IMR-90 (cell line): ENCODE data around the gene OR6B1. TPM values are rescaled to one million over a fixed set of nuclear protein-coding genes. Genes with fewer than 3 reads are reported as not detected.

Source experiments
- ATAC-seq: fragments of 200-7000 bp; cut with Tn5 transposase; 2 replicates; pipeline ENCODE4 v1.9.1; 2020; ENCODE audit warnings: low read depth, mild to moderate bottlenecking, moderate library complexity
- BruUV-seq: library from RNA; stranded (reverse); fragments of 400-500 nt; replicated peaks from 2 replicates; lab custom pipeline; 2021; lab: Mats Ljungman, UMichigan
- CTCF ChIA-PET: fragments of 300-600 bp; formaldehyde crosslinking; extraction: SDS; loops from one replicate; lab custom pipeline; 2021; ENCODE audit warnings: antibody characterized with exemption; lab: Yijun Ruan, JAX
- POLR2A ChIA-PET: fragments of 300-600 bp; sonication (Branson Sonifier 250); formaldehyde crosslinking; loops from one replicate; lab custom pipeline; 2022; ENCODE audit warnings: antibody characterized with exemption; ENCODE audit not compliant: unreplicated experiment; lab: Charles Lee
- DNase-seq: peaks from one replicate; pipeline ENCODE4 v3.0.0; 2013
- H2AFZ ChIP-seq: replicated peaks from 2 replicates; pipeline ENCODE3; 2013; ENCODE audit warnings: low read length, mild to moderate bottlenecking; ENCODE audit not compliant: poor library complexity
- H2AK5ac ChIP-seq: 2 replicates; pipeline ENCODE4 v1.6.1; 2013; ENCODE audit warnings: low read depth, low read length, inconsistent platforms
- H2AK9ac ChIP-seq: replicated peaks from 2 replicates; pipeline ENCODE3; 2013; ENCODE audit warnings: mild to moderate bottlenecking, low read depth, low read length, moderate library complexity; ENCODE audit not compliant: poor library complexity
- H2BK120ac ChIP-seq: 2 replicates; pipeline ENCODE4 v1.6.1; 2013; ENCODE audit warnings: low read depth, low read length, inconsistent platforms
- H2BK15ac ChIP-seq: 3 replicates; pipeline ENCODE4 v1.6.1; 2013; ENCODE audit warnings: low read depth, low read length, inconsistent platforms
- H2BK20ac ChIP-seq: 2 replicates; pipeline ENCODE4 v1.6.1; 2013; ENCODE audit warnings: low read depth, mild to moderate bottlenecking, inconsistent platforms, low read length, moderate library complexity
- H2BK5ac ChIP-seq: 2 replicates; pipeline ENCODE4 v1.6.1; 2013; ENCODE audit warnings: mild to moderate bottlenecking, low read depth, low read length, inconsistent platforms; ENCODE audit not compliant: poor library complexity, severe bottlenecking
- H3K14ac ChIP-seq: replicated peaks from 2 replicates; pipeline ENCODE4 v1.6.1; 2013; ENCODE audit warnings: low read depth, low read length, inconsistent platforms
- H3K18ac ChIP-seq: 2 replicates; pipeline ENCODE4 v1.6.1; 2013; ENCODE audit warnings: low read depth, low read length, control low read depth
- H3K23ac ChIP-seq: 2 replicates; pipeline ENCODE4 v1.6.1; 2013; ENCODE audit warnings: low read depth, low read length, inconsistent platforms
- H3K27ac ChIP-seq: 2 replicates; pipeline ENCODE4 v1.5.1; 2013; ENCODE audit warnings: mild to moderate bottlenecking, control low read depth, low read length; ENCODE audit not compliant: insufficient read depth
- H3K27me3 ChIP-seq: 2 replicates; pipeline ENCODE4 v1.6.1; 2013; ENCODE audit warnings: low read length; ENCODE audit not compliant: control insufficient read depth, insufficient read depth
- H3K36me3 ChIP-seq: 2 replicates; pipeline ENCODE4 v1.6.1; 2013; ENCODE audit warnings: low read length, mixed read lengths; ENCODE audit not compliant: control insufficient read depth, insufficient read depth
- H3K4ac ChIP-seq: 2 replicates; pipeline ENCODE4 v1.6.1; 2013; ENCODE audit warnings: low read depth, low read length, inconsistent platforms
- H3K4me1 ChIP-seq: 2 replicates; pipeline ENCODE4 v1.6.1; 2013; ENCODE audit warnings: low read length, mixed read lengths; ENCODE audit not compliant: control insufficient read depth, insufficient read depth
- H3K4me2 ChIP-seq: 2 replicates; pipeline ENCODE4 v1.6.1; 2013; ENCODE audit warnings: low read depth, mild to moderate bottlenecking, control low read depth, low read length, moderate library complexity
- H3K4me3 ChIP-seq: 2 replicates; pipeline ENCODE4 v1.5.1; 2013; ENCODE audit warnings: low read depth, mild to moderate bottlenecking, control low read depth, low read length, moderate library complexity; ENCODE audit not compliant: insufficient read depth
- H3K56ac ChIP-seq: 2 replicates; pipeline ENCODE4 v1.6.1; 2013; ENCODE audit warnings: low read length, inconsistent platforms; ENCODE audit not compliant: insufficient read depth; ENCODE audit errors: extremely low read depth
- H3K79me1 ChIP-seq, 2 experiments: 2 replicates each; pipeline ENCODE4 v1.6.1; 2013; ENCODE audit warnings: low read length in 2 of 2, inconsistent platforms in 1 of 2, low read depth in 1 of 2
- H3K9ac ChIP-seq: 2 replicates; pipeline ENCODE4 v1.6.1; 2013; ENCODE audit warnings: low read depth, low read length, control low read depth
- H3K9me1 ChIP-seq: 2 replicates; pipeline ENCODE4 v1.6.1; 2013; ENCODE audit warnings: low read length, inconsistent platforms; ENCODE audit not compliant: insufficient read depth
- H3K9me3 ChIP-seq: 2 replicates; pipeline ENCODE4 v1.6.1; 2013; ENCODE audit warnings: low read length; ENCODE audit not compliant: control insufficient read depth, insufficient read depth
- H4K20me1 ChIP-seq: 2 replicates; pipeline ENCODE4 v1.6.1; 2013; ENCODE audit warnings: low read length, inconsistent platforms; ENCODE audit not compliant: insufficient read depth
- H4K5ac ChIP-seq: 2 replicates; pipeline ENCODE4 v1.6.1; 2013; ENCODE audit warnings: mild to moderate bottlenecking, low read depth, low read length, control low read depth
- H4K8ac ChIP-seq, 2 experiments: 2 replicates each; pipeline ENCODE4 v1.6.1; 2013; ENCODE audit warnings: low read depth in 2 of 2, low read length in 2 of 2, control low read depth in 1 of 2, inconsistent platforms in 1 of 2
- H4K91ac ChIP-seq: 2 replicates; pipeline ENCODE4 v1.6.1; 2013; ENCODE audit warnings: low read depth, low read length, inconsistent platforms; ENCODE audit not compliant: insufficient read depth
- BHLHE40 ChIP-seq: fragments of 150-350 bp; IDR thresholded peaks from 2 replicates; pipeline ENCODE4 v1.6.1; 2016; ENCODE audit warnings: mild to moderate bottlenecking, low read depth, low read length
- CEBPB ChIP-seq: IDR thresholded peaks from 2 replicates; pipeline ENCODE4 v1.6.1; 2012; ENCODE audit warnings: low read depth, low read length, improper control_type of control experiment
- CHD1 ChIP-seq: IDR thresholded peaks from 2 replicates; pipeline ENCODE4 v1.6.1; 2012; ENCODE audit warnings: low read depth, low read length, improper control_type of control experiment
- CTCF ChIP-seq: conservative IDR thresholded peaks from 2 replicates; pipeline ENCODE4 v1.5.1; 2012; ENCODE audit warnings: mild to moderate bottlenecking, low read depth, low read length, improper control_type of control experiment
- ELK1 ChIP-seq: fragments of 150-350 bp; IDR thresholded peaks from 2 replicates; pipeline ENCODE4 v1.6.1; 2016; ENCODE audit warnings: low read depth, mild to moderate bottlenecking, low read length, moderate library complexity, borderline replicate concordance
- FOS ChIP-seq: fragments of 150-350 bp; IDR thresholded peaks from 2 replicates; pipeline ENCODE4 v1.6.1; 2016; ENCODE audit warnings: low read depth, low read length
- MAFK ChIP-seq: IDR thresholded peaks from 2 replicates; pipeline ENCODE4 v1.6.1; 2012; ENCODE audit warnings: low read depth, low read length, improper control_type of control experiment
- MAZ ChIP-seq: IDR thresholded peaks from 2 replicates; pipeline ENCODE4 v1.6.1; 2012; ENCODE audit warnings: low read depth, mild to moderate bottlenecking, low read length, improper control_type of control experiment, moderate library complexity, borderline replicate concordance
- MXI1 ChIP-seq: IDR thresholded peaks from 2 replicates; pipeline ENCODE4 v1.6.1; 2012; ENCODE audit warnings: low read depth, mild to moderate bottlenecking, low read length, moderate library complexity, borderline replicate concordance
- NFE2L2 ChIP-seq: fragments of 150-350 bp; IDR thresholded peaks from 2 replicates; pipeline ENCODE4 v1.6.1; 2016; ENCODE audit warnings: low read depth, mild to moderate bottlenecking, low read length
- POLR2A ChIP-seq: IDR thresholded peaks from 2 replicates; pipeline ENCODE4 v1.6.1; 2012; ENCODE audit warnings: mild to moderate bottlenecking, low read depth, low read length
- RAD21 ChIP-seq: IDR thresholded peaks from 2 replicates; pipeline ENCODE4 v1.6.1; 2012; ENCODE audit warnings: low read length, improper control_type of control experiment
- RCOR1 ChIP-seq: IDR thresholded peaks from 2 replicates; pipeline ENCODE4 v1.6.1; 2012; ENCODE audit warnings: mild to moderate bottlenecking, low read length, improper control_type of control experiment; ENCODE audit not compliant: insufficient replicate concordance
- RFX5 ChIP-seq: IDR thresholded peaks from 2 replicates; pipeline ENCODE4 v1.8.0; 2012; ENCODE audit warnings: low read depth, mild to moderate bottlenecking, low read length, moderate library complexity
- SMC3 ChIP-seq: fragments of 150-350 bp; IDR thresholded peaks from 2 replicates; pipeline ENCODE4 v1.6.1; 2016; ENCODE audit warnings: low read depth, mild to moderate bottlenecking, antibody characterized with exemption, low read length, moderate library complexity
- USF2 ChIP-seq: fragments of 150-350 bp; IDR thresholded peaks from 2 replicates; pipeline ENCODE4 v1.6.1; 2017; ENCODE audit warnings: mild to moderate bottlenecking, antibody characterized with exemption, low read length, low read depth
- WGBS, 2 experiments: methylation state at CpG; one replicate each; pipeline versions ENCODE4 v1.1.5 to v1.1.7; 2013; ENCODE audit warnings: missing lambda C conversion rate in 2 of 2; ENCODE audit not compliant: insufficient read length in 1 of 2; ENCODE audit errors: extremely low coverage in 2 of 2; 5-methylcytosine and 5-hydroxymethylcytosine counted together
- dilution Hi-C: fragments of 300-500 bp; cut with HindIII; formaldehyde crosslinking; loops from one replicate; pipeline ENCODE4 v1.14.3; 2018; ENCODE audit warnings: low sequenced_read_pairs; ENCODE audit not compliant: unreplicated experiment
- in situ Hi-C: fragments of 300-500 bp; cut with MboI; formaldehyde crosslinking; loops from 3 replicates; pipeline ENCODE4 v1.14.3; 2019; ENCODE audit warnings: low sequenced_read_pairs, inconsistent platforms, mixed read lengths
- intact Hi-C: fragments of 100-400 bp; cut with micrococcal nuclease; formaldehyde crosslinking; loops from 2 replicates; pipeline ENCODE4 v1.10.0; 2022
- polyA plus RNA-seq, 3 experiments: library from polyadenylated mRNA; depleted of rRNA; stranded (reverse); fragments of >200 nt; gene quantifications; 2 replicates each; pipeline ENCODE4 v1.2.3, GENCODE V29; 2012; ENCODE audit warnings: low replicate concordance in 1 of 3
- total RNA-seq: library from RNA; depleted of rRNA; stranded (reverse); fragments of >200 nt; gene quantifications from 2 replicates; pipeline ENCODE4 v1.2.3, GENCODE V29; 2012

The OR6B1 gene
- total and polyA plus RNA-seq, 2 of the 4 experiments (the other 2 are of a cell fraction), result not detected

GRCh38 chr7:144027974-144028373, 27.9 kb downstream of the OR6B1 start:
- no peak overlapping the region for H2AK9ac ChIP-seq
- no peaks in the 10 kb centered on the region for H3K9me3 ChIP-seq
- H3K9me1 ChIP-seq, result no peaks in the 10 kb centered on the region
- H2AK5ac ChIP-seq, result no peak overlapping the region
- H3K23ac ChIP-seq, result no peak overlapping the region
- no peak overlapping the region for H3K4ac ChIP-seq
- H2AFZ ChIP-seq, result no peak overlapping the region
- H3K27ac ChIP-seq, result no peak overlapping the region
- H3K9ac ChIP-seq, result no peak overlapping the region
- no peak overlapping the region for H4K8ac ChIP-seq
- POLR2A ChIA-PET, result no interaction called here
- no peaks in the 10 kb centered on the region for H3K4me1 ChIP-seq
- H3K18ac ChIP-seq, result no peak overlapping the region
- H4K91ac ChIP-seq, result no peak overlapping the region
- DNase-seq (no peak), ATAC-seq (no peak)
- H3K14ac ChIP-seq, result no peak overlapping the region
- H3K27me3 ChIP-seq, result no peaks in the 10 kb centered on the region; the same call in 1 of the 2 replicates
- H3K4me3 ChIP-seq, result no peak overlapping the region
- no peak overlapping the region for H2BK20ac ChIP-seq
- TF ChIP-seq POLR2A (no peak), SMC3 (no peak), CEBPB (no peak), RFX5 (no peak), MAFK (no peak), RCOR1 (no peak), USF2 (no peak), NFE2L2 (no peak), BHLHE40 (no peak), CHD1 (no peak), ELK1 (no peak), MXI1 (no peak), FOS (no peak), MAZ (no peak), RAD21 (no peak), CTCF (no peak)
- no peak overlapping the region for H2BK5ac ChIP-seq
- CTCF ChIA-PET, result interaction anchor here (0.5 kb wide), 1 partner anchor 10 kb away, joined by 3 read pairs; no protein-coding TSS in a partner anchor
- H3K36me3 ChIP-seq, result no peaks in the 10 kb centered on the region
- H3K56ac ChIP-seq, result no peak overlapping the region
- no CpG with 5 or more reads among the region's 1 CpG for WGBS, 2 experiments
- H2BK15ac ChIP-seq, result no peak overlapping the region
- dilution Hi-C loops (no loop called here), in situ Hi-C loops (no loop called here), intact Hi-C loops (loop anchor here (1.0 to 5.0 kb wide), 2 partner anchors 99 to 127 kb away; no protein-coding TSS in a partner anchor)
- no peaks in the 10 kb centered on the region for H3K79me1 ChIP-seq
- H4K5ac ChIP-seq, result no peak overlapping the region
- no TSS peak for BruUV-seq
- no peak overlapping the region for H3K4me2 ChIP-seq
- H4K20me1 ChIP-seq, result no peaks in the 10 kb centered on the region
- no peak overlapping the region for H2BK120ac ChIP-seq
